Esophagus muscularis mucosa (tissue), 4 donors: ENCODE results near the gene ATP13A3.

Experiments
- EP300 ChIP-seq: sonication (generic); formaldehyde crosslinking; IDR thresholded peaks from one replicate; pipeline ENCODE4 v1.6.1; 2017; ENCODE audit warnings: antibody characterized with exemption
- POLR2A ChIP-seq: fragments of 450-650 bp; IDR thresholded peaks from one replicate; pipeline ENCODE4 v1.6.1; 2017; ENCODE audit warnings: antibody characterized with exemption, moderate library complexity, mild to moderate bottlenecking, low read depth
- TF ChIP-seq, protein P1 (sequence below), 3 experiments: fragments of 200-600 bp in 2 of 3; fragments of 450-650 bp in 1 of 3; sonication (generic) in 2 of 3; IDR thresholded peaks; one replicate each; pipeline ENCODE4 v1.5.1; 2017 to 2019; ENCODE audit warnings: antibody characterized with exemption in 3 of 3, mild to moderate bottlenecking in 2 of 3, moderate library complexity in 1 of 3

DNA sequence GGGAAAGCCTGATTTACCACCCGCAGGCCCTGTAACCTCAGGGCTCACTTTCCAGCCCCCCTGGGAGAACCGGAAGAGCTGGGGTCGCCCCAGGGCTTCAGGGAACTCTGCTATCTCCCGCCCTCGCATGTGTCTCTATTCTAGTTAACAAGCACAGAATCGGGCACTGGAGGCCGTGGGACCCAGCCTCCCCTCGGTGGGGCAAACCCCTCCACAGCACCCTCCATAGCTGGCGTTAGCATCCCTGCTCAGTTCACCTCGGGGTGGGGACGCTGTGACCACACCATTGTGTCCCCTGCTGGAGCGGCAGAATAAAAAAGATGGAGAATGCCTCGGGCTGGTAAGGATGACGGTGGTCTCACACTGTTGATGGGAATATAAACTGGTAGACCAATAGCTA is 113.8 kb downstream of the ATP13A3 start:
- TF ChIP-seq EP300 (no peak), POLR2A (no peak)
- TF ChIP-seq, protein P1, sequence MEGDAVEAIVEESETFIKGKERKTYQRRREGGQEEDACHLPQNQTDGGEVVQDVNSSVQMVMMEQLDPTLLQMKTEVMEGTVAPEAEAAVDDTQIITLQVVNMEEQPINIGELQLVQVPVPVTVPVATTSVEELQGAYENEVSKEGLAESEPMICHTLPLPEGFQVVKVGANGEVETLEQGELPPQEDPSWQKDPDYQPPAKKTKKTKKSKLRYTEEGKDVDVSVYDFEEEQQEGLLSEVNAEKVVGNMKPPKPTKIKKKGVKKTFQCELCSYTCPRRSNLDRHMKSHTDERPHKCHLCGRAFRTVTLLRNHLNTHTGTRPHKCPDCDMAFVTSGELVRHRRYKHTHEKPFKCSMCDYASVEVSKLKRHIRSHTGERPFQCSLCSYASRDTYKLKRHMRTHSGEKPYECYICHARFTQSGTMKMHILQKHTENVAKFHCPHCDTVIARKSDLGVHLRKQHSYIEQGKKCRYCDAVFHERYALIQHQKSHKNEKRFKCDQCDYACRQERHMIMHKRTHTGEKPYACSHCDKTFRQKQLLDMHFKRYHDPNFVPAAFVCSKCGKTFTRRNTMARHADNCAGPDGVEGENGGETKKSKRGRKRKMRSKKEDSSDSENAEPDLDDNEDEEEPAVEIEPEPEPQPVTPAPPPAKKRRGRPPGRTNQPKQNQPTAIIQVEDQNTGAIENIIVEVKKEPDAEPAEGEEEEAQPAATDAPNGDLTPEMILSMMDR (IDR thresholded peaks at IDR 0.05): no peak
